AG09309 (cell line): Measurements from ENCODE around the gene ABHD10.

Experiments used
- DNase-seq: peaks from one replicate; pipeline ENCODE4 v3.0.0-alpha.2; 2010; ENCODE audit warnings: low read depth
- H3K4me3 ChIP-seq: 2 replicates; pipeline ENCODE4 v1.5.1; 2011; ENCODE audit warnings: mild to moderate bottlenecking, low read depth, low read length, moderate library complexity; ENCODE audit not compliant: control insufficient read depth
- CTCF ChIP-seq: IDR thresholded peaks from 2 replicates; pipeline ENCODE4 v1.5.1; 2011; ENCODE audit warnings: mild to moderate bottlenecking, low read depth, low read length, inconsistent platforms; ENCODE audit not compliant: insufficient read depth, control insufficient read depth; ENCODE audit errors: missing control alignments

ABHD10 gene

GRCh38 chr3:112011376-112011940 lies 32.6 kb downstream of the ABHD10 start:
- DNase-seq: no peak
- no peak overlapping the region for H3K4me3 ChIP-seq
- TF ChIP-seq CTCF: no peak

GRCh38 chr3:112012205-112012992 lies 33.6 kb downstream of the ABHD10 start:
- TF ChIP-seq CTCF: no peak
- no peak for DNase-seq
- H3K4me3 ChIP-seq: no peak overlapping the region

DNA sequence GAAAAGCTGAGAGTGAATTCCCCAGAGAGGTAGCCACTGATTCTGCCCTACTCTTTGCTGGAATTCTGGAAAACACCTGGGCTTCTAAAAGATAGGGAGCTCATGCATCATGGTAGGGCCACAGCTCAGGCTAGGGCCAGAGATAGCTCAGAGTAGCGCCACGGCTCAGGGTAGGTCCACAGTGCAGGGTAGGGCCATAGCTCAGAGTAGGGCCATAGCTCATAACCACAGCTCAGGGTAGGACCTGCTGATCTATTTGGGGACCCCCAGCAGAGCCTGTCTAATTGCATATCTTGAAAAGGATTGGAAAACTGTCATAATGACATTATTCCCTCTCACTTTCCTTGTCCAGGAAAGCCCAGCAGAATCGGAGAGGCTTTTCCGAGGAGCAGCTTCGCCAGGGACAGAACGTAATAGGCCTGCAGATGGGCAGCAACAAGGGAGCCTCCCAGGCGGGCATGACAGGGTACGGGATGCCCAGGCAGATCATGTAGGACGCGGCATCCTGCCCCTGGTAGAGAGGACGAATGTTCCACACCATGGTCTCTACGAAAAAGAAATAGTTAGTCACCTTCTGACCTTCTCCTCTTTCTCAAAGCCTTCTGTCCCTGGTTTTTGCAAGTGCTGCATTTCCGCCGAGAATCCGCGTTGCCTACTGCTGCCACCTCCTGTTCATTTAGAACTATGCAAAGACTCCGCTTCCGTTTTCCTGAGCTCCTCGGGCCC lies 34.4 kb downstream of the ABHD10 start:
- no peak overlapping the region for H3K4me3 ChIP-seq
- TF ChIP-seq CTCF: peak; percentile 77
- DNase-seq: peak; percentile 23

DNA sequence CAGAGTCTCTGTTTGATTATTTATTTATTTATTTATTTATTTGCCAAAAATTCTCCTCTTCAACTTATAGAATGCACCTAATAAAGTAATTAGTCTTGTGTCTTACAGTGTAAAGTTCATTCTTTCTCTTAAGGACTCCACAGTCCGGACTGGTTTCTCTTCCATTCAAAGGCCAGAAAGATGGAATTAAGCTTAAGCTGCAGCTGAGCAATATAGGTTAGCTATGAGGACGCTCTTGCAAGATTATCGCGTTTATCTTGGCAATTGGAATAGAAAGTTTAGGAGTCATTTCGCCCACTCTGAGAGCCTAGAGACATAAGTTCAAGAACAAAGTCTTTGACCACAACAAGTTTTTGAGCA lies 34.9 kb downstream of the ABHD10 start:
- TF ChIP-seq CTCF: no peak
- DNase-seq: no peak
- H3K4me3 ChIP-seq: no peak overlapping the region

DNA sequence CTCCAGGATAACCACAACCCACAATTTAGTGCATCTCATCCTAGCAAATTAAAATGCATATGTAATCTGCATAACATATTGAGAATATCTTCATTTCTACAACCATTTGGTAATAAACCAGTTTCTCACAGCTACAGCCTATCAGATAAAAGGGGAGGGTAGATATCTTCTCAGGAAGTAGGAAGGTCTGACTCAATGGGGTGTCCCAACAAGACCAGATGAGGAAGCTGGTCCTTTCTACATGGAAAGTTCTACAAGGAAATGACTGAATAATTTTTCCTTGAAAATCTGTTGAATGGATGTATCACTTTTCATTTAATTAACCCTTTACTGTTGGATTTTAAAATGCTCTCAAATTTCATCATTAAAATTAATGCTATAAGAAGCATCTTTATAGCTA lies 38.3 kb downstream of the ABHD10 start:
- no peak for TF ChIP-seq CTCF
- no peak overlapping the region for H3K4me3 ChIP-seq
- no peak for DNase-seq

DNA sequence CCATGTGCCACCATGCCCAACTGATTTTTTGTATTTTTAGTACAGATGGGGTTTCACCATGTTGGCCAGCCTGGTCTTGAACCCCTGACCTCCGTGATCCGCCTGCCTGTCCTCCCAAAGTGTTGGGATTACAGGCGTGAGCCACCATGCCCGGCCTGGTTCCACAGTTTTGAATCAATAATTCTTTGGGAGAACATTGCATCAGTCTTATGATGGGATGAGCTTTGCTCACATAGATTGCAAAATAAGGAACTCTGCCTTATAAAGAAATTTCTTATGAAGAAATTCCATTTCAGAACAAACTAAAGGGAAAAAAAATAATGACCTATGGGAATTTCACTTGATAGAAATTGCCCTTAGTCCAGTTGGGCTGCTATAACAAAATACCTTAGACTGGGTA lies 39.9 kb downstream of the ABHD10 start:
- TF ChIP-seq CTCF: no peak
- H3K4me3 ChIP-seq: no peak overlapping the region
- DNase-seq: no peak
